Measurements from ENCODE around the gene NCOA6.
"Not testable (repeated sequence)": the region's sequence is repeated elsewhere in the genome, so short reads cannot be mapped to it uniquely, and the experiment has no call there.

Gene NCOA6

DNA sequence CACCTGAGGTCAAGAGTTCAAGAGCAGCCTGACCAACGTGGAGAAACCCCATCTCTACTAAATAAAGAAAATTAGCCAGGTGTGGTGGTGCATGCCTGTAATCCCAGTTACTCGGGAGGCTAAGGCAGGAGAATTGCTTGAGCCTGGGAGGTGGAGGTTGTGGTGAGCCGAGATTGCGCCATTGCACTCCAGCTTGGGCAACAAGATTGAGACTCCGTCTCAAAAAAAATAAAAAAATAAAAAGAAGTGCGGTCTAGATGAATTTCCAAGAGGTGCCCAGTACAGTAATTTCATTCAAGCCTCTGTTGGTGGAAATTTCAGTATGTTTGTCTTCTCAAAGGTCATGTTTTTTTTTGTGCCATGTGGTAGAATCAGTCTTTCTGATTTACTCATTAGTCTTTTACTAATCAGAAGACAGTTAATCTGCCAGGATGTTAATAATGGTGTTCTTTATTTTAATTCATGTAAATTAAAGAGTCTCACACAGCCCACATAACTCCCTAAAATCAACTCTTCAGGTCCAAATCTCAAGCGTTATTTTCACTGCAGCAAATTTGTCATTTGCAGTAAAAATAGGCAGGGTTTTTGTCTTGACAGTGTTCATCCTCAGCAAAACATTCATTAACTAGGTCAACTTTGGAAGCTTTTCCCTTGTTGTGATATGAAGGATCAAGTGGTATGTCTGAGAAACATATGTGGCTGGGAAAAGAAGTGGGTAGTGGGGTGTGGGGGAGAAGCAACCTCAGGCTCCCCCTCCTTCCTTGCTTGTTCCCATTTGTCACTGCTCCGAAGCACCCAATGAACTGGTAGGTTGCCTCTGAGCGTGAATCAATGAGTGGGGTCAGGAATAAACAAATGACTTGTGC, 108.0 kb downstream of the NCOA6 start:
- no peak for DNase-seq

DNA sequence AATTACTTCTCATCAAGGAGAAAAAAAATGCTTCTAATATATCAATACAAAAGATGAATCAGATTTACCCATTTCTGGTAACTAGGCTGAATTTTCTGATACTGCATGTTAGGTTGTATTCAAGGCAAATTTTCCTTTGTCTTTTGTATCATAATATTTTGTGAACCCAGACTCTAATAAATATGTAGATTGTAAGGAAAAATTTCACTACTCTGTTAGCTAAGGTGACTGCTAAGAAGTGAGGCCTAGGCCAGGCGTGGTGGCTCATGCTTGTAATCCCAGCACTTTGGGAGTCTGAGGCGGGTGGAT, 108.6 kb downstream of the NCOA6 start:
- no peak for DNase-seq

DNA sequence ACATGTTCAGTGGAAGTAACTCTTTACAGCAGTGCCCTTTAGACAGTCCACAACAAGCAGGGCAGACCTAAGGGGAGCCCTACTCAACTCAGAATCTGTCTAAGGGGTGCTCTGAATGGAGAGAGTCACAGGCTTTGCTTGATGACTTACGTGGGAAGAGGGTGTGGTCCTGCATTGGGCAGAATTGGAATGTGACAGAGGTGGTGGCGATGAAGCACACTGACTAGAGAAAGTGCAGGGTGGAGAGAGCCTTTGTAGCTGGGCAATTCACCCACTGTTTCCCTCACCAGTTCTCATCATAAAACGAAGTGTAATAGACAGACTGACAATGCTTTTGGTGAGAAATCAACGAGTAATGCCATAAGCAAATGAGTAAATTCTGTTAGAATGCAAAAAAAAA, 110.1 kb downstream of the NCOA6 start:
- no peak for DNase-seq

DNA sequence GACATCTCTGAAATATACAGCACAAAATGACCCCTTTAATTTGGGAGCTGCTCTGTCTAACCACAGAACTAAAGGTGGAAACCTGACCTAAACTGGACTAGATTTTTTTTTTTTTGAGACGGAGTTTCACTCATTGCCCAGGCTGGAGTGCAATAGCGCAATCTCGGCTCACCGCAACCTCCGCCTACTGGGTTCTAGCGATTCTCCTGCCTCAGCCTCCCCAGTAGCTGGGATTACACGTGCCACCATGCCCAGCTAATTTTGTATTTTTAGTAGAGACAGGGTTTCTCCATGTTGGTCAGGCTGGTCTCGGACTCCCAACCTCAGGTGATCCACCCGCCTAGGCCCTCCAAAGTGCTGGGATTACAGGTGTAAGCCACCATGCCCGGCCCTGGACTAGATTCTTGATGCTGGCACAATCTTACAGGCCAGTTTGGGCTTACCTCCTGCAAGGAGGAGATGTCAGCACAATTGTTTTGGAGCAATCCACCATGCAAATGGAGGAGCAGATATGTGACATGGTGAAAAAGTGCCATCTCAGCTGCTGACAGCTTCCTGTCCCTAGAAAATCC, 111.4 kb downstream of the NCOA6 start:
- not testable (repeated sequence) for DNase-seq

DNA sequence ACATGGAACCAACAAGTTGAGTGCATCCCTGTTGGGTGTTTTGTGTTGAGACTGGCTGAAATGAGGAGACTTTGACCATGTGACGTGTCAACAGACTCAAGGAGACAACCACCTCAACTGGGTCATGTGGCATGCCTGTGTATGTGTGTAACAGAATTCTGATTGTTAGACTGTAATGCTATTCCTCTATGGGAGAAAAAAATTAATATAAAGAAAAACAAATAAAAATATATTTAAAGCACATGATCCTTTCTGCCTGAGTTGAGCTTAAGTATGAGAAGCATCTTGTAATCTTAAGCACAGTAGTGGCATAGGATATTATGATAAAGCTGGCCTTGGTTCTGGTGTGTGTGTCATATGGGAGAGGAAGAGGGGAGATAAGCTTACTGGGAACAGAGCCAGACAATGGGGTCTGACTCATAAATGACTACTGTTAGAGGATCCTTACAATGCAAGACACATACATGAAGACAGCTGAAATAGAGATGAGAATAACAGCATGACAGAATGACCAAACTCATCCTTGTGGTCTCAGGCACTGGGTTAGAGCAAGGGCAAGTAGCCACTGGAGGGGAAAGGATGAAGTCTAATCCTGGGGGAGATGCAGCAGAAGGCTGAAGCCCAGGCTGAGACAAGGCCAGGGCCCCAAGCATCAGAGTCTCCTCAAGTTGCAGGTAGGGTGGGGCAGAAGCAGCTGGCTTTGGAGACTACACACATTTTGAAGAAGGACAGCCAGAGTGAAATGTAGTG, 112.1 kb downstream of the NCOA6 start:
- no peak for DNase-seq

DNA sequence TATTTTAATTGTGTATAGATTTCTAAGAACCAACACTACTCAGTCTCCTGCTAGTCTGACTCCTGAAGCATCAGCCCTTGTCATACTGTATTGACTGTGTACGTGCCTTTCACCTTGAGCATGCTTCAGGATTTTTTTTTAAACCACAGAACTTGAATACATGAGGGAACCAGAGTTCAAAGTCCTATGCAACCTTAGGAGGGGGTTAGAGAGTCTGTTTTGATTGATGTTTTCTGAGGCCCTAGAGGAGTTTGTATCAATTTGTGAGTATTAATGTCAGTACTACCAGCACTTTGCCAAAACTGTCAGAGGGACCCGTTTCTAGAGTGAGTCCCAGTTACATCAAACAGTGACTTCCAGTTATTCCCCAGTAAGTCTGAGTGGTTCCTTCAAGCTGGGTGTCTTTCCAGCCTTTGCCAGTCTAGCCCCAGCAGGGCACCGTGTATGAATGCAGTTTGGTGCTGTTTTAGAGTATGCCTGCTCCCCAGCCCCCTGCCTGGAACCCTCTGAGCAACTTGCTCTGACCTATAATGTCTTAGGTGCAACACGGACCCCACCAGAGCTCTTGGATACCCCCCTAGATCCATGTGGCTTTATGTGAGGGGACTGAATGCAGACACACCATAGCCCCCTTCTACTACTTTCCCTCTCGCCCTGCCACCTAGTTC, 112.8 kb downstream of the NCOA6 start:
- DNase-seq = no peak

DNA sequence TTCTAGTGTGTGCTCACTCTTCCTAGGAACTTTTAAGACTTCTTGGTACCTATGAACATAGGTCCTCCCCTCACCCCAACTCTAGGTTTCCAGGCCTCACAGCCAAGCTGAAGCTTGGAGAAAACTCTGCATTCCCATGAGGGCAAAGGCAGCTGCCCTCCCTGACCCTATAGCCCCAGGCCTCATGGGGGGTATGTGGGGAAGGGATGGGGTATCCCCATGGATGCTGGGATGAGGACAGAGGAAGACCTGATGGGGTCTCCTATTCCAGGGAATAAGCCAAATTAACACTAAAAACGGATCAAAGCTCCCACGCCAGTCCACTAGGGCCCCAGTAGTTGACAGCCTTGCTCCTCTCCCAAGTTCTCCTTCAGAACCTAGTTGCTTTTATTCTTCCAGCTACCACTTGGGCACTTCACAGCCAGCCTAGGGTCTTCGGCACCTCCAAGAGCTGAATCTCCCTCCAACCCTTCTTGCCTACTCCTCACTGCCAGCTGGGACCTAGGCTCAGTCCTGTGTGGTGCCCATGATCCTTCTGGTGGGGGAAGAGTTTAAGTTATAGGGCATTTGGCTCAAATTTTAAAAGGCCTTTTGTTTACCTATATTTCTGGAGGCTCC, 113.5 kb downstream of the NCOA6 start:
- DNase-seq = no peak

DNA sequence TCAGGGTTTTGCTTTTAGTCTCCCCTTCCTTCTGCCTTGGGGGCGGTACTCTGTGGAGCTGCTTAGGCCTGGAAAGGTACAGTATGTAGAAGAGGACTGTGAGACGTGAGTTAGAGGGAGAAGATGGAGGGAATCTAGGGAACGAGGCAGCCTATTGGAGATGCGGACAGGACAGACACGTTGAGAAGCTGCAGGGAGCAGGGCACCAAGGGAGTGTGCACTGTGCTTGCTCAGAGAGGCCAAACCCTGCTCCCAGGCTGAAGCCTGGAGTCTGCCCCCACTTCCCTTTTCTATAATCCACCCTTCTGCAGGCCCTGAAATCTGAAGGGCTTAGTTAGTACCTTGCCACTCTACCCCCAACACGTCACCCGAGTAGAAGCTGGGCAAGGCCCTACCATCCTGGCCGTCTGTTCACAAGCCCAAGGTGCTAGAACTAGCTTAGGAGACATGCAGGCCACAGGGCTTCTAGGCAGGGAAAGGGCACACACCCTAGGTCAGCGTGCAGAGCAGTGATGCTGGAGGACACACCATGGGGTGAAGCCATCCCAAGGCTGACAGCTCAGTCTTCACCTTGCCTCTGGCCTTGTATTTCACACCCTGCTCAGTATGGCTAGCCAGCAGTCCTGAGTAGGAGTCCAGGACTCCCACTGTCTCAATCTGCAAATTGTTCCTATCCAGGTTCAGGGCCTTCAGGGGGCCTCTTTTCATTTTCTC, 114.4 kb downstream of the NCOA6 start:
- no peak for DNase-seq

DNA sequence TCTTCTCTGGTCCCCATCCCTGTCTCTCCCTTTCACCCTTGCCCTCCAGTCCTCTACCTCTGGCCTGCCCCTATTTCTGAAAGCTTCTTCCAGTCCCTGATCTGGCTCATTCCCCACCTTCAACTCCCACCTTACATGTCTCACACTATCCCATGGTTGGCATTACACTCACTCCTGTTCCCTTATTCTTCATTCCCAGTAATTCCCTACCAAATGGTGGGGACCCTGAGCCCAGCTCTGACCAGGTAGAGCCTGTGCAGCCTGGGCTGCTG, 114.9 kb downstream of the NCOA6 start:
- DNase-seq = no peak

DNA sequence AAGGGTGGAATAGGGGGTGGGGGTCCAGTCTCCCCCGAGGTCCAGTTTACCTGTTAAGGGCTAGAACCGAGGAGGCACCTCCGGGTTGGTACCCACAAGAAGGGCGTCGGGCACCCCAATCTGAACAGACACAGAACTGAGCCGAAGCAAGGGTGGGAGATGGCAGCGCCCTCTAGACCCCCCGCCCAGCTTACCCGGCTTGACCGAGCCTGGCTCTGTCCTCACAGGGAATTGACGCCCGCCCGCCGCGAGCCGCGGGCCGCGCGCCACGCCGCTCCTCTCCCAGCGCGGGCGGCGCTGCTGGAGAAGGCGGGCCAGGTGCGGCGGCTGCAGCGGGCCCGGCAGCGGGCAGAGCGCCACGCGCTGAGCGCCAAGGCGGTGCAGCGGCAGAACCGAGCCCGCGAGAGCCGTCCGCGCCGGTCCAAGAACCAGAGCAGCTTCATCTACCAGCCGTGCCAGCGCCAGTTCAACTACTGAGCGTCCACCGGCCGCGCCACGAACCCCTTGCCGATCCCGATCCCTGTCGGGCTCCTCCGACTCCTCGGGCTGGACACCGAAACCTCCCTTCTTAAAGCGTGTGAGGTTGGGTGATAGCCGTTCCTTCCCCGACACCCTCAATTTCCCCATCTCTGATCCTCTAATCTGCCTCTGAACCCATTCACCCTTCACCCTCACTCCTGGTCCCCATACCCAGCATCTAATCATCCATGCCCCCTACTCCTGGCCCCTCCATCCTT, 115.5 kb downstream of the NCOA6 start:
- DNase-seq = no peak

DNA sequence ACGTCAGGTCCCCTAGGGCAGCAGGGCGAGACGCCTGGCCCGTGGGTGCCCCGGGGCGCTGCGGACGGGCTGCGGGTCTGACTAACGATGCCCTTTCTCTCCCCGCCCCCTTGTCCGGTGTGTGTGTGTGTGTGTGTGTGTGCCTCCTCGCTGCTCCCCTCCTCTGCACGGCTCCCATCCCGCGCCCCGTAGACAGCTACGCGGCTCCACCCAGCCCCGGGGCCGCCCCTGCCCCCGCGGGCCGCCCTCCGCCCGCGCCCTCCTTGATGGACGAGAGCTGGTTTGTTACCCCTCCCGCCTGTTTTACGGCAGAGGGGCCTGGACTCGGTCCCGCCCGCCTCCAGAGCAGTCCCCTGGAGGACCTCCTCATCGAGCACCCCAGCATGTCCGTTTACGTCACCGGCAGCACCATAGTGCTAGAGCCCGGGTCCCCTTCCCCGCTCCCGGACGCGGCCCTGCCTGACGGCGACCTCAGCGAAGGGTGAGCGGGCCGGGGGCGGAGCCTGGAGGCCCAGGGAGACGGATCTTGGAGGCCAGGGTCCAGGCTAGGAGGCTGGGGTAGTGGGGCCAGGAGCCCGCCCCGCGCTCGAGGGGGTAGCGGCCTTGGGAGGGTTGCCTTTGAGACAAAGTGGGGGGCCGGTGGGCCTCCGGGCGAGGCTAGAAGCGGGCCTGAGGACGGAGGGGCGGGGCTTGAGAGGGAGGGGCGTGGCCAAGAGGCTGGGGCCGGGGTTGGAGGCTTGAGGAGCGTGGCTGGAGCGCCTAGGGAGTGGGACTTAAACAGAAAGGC, 116.2 kb downstream of the NCOA6 start:
- peak; percentile 84 for DNase-seq

DNA sequence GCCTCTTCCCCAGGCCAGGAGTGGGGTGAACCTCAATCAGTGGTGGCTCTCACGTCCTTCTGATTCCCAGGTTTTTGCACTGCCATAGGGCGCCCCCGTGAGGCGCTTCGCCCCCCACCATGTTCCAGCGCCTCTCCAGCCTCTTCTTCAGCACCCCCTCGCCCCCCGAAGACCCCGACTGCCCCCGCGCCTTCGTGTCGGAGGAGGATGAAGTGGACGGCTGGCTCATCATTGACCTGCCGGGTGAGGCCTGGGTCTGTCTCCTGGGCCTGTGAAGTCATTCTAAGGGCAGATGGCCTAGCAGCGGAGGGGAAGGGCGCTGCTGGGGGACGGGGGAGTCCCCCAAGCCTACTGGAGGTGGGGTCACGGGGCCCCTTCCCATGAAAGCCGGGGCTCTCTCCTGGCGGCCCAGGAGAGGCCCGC, 116.8 kb downstream of the NCOA6 start:
- DNase-seq = peak; percentile 65

DNA sequence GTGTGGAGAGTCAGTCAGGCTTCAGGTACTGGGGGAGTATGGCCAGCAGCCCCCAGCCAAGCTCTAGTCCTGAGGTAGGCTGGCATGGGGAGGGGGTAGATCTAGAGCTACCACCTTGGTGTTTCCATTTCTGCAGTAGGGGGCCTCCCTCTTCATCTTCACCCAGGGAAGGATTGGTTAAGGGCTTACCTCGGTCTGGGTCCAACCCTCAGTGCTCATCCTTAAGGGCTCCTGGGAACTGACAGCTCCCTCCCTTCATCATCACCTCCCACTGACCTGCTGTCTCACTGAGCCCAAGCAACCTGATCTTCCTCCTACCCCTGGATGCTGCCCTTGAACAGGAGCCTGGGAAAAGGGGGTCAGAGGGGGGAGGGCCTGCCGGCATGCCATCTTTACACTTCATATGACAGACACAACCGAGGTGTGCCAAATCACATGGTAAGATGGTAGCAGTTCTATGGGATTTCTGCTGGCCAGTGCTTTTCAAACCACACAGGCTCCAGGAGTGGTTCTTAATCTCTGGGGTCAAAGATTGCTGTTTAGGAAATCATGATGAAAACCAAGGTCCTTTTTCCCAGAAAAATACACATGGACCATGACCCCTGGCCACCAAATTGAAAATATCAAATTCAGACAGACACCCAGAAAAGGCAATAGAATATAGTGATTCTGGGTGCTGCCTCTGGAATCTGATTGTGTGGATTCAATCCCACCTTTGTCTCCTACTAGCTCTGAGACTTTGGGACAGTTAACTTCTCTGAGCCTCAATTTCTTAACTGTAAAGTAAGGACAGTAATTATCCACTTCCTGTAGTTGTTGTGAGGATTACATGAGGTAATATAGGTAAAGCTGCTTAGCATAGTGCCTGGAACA, 118.3 kb downstream of the NCOA6 start:
- no peak for DNase-seq

DNA sequence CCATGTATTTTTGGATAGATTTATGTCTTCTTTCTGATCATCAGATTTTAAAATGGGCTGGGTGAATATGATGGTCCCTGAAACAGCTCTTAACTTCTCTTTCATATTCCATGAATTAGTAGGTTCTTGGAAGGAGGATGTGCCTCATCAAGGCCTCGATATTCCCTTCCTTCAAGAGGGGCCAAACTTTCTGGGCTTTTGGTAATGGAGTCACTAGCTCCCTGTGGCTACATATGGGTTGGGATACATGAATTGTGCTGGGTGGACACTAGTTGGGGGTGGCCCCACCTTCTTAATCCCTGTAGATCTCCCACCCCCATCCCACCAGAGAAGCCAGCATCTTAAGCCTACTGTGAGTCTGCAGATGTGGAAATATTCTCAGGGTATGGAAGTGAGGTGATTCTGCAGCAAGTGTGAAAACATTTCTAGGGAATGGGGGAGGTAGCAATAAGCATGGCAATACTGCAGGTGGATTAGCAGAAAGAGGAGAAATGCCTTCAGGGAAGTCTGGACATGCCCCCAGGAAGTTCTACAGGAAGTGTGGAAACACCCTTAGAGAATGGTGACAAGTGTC, 119.1 kb downstream of the NCOA6 start:
- no peak for DNase-seq

DNA sequence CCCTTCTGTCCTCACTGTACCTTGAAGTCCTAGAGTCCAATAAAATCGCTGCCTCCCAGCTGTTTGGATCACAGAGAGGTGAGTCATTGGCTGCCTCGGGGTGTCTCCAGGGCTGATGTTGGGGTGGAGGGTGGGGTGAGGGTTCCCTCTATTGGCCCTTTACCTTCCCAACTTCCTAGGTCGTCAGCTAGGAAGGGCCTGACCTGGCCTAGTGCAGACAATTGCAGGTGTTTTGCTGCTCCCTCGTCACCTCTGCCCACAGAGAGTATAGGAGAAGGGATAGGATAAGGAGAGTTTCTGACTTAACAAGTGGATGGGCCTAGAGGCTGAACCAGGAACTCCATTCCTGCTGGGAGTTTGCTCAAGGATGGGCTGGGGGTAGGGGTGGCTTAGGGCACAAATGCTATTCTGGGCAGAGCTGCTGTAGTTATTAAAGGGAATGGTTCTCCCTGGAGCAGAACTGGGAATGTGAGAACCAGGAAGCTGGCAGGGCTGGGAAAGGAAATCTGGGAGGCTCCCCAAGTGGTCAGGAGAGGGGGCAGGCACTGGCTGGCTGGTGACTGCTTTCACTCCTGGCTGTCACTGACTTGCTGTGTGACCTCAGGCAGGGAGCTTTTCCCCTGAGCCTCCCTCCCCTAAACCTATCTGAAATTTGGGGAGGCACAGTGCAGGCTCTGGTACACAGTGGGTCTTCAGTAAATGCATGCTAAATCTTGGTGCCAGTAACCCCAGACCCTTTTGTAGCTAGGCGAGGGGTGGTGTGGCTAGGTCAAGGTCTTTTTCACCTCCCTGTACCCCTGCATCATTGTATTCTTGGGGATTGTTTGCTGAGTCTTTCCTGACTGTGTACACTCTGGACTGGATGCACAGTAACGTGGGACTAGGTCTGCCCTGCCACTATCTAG, 119.8 kb downstream of the NCOA6 start:
- no peak for DNase-seq

DNA sequence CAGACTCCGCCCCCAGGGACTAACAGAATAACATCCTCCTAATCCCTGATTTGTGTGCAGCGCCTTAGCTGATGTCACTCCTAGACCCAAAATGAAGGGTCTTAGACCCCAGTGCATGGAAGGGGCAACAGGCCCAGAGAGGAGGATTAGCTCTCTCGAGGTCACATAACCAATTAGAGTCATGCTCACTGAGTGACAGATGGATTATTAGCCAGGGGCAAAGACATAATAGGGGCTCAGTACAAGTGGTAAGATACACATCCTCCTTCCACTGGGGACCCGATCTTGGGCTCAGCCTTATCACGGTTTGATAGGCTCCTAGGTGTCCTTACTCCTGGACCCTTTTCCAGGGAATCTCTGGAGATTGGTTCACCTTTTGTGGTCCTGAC, 120.4 kb downstream of the NCOA6 start:
- DNase-seq = no peak

DNA sequence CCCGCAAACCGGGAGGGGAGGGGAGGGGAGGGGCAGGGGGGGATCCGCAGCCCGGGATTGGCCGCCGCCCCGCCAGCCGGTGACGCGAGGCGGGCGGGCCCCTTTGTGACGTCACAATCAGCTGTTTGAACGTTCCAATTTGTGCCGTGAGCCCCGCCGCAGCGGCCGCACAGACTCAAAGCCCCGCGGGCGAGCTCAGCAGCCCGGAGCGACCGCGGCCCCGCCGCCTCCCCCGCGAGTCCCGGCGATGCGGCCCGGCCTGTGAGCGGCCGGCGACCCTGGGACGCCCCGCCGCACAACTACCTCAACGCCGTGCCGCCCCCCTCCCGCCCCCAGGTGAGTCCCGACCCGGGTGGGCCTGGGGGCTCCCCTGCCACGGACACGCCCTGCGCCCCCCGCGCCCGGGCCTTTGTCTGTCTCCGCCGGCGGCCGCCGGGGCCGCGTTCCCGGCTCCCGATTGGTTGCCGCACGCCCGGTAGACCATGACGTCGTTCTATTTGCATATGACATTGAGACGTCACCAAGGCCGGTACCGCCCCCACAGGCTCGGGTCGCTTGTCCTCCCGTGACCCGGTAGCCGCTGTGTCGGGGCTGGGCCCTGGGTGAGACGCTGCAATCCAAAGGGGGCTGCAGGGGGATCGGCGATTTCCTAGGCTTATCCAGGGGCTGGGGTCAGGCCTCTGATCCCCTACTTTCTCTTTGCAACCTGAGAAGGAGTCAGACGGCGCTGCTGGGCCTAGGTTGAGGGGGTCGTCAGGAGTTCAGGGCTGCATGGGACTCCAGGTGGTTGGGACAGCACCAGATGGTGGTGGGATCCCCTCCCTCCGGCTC, 121.1 kb downstream of the NCOA6 start, which contains the start of gene TP53INP2:
TSS of gene TP53INP2 (plus strand) at position 168 of the 831 bp plus-strand sequence. CDS start 4,396 bp downstream, outside the sequence.
- DNase-seq = peak; percentile 81

Measured in activated CD4-positive, CD25-positive, alpha-beta regulatory T cell treated with anti-CD3 and anti-CD28 coated beads, Interleukin-2, amount 50 U/mL, for 72 hours (primary cell).